Testis (tissue), 3 donors: ENCODE measurements around the gene LRIT3. TPM values are rescaled to one million over a fixed set of nuclear protein-coding genes. Genes with fewer than 3 reads are reported as not detected.

Experiments
- DNase-seq: peaks from one replicate; pipeline ENCODE4 v3.0.0-alpha.2; 2019
- H3K27ac ChIP-seq, 2 donors: fragments of 200-600 bp; sonication (generic); one replicate each; pipeline ENCODE4 v1.5.1; 2019
- H3K27me3 ChIP-seq: fragments of 200-600 bp; sonication (generic); one replicate; pipeline ENCODE4 v1.5.1; 2019
- H3K36me3 ChIP-seq: fragments of 200-600 bp; sonication (generic); one replicate; pipeline ENCODE4 v1.5.1; 2017; ENCODE audit warnings: low read depth; ENCODE audit errors: missing control alignments
- H3K4me1 ChIP-seq: fragments of 200-600 bp; sonication (generic); one replicate; pipeline ENCODE4 v1.5.1; 2019
- H3K4me3 ChIP-seq, 2 donors: fragments of 200-600 bp; sonication (generic); one replicate each; pipeline ENCODE4 v1.5.1; 2017 to 2019
- H3K9me3 ChIP-seq: fragments of 200-600 bp; sonication (generic); one replicate; pipeline ENCODE4 v1.5.1; 2017
- POLR2A ChIP-seq: fragments of 450-650 bp; IDR thresholded peaks from one replicate; pipeline ENCODE4 v1.6.1; 2017; ENCODE audit warnings: antibody characterized with exemption, mild to moderate bottlenecking, moderate library complexity
- WGBS, 2 donors: methylation state at CpG; one replicate each; pipeline ENCODE4 v1.1.5; 2018; 5-methylcytosine and 5-hydroxymethylcytosine counted together
- intact Hi-C: fragments of 100-400 bp; cut with DNase I; formaldehyde crosslinking; loops from one replicate; pipeline ENCODE4 v1.15.1; 2023; ENCODE audit warnings: low total_unique reads
- polyA plus RNA-seq: library from polyadenylated mRNA; stranded (reverse); fragments of 350-450 nt; fragmentation: Illumina TruSeq; extraction: RNeasy Lipid Tissue Mini Kit (QIAGEN cat#74804); gene quantifications from one replicate; pipeline ENCODE4 v1.2.3, GENCODE V29; 2014; ENCODE audit warnings: low read depth, low replicate concordance; ENCODE audit not compliant: insufficient read depth
- total RNA-seq, 2 donors: library from RNA; depleted of rRNA; stranded (reverse); fragments of >200 nt; gene quantifications; one replicate each; pipeline ENCODE4 v1.2.3, GENCODE V29; 2016
- TF ChIP-seq, protein P1 (sequence below), 3 experiments: fragments of 450-650 bp in 2 of 3; fragments of 200-600 bp in 1 of 3; sonication (generic) in 1 of 3; IDR thresholded peaks; one replicate each; pipeline ENCODE4 v1.5.1; 2016 to 2019; ENCODE audit warnings: antibody characterized with exemption in 3 of 3, mild to moderate bottlenecking in 2 of 3, moderate library complexity in 1 of 3

LRIT3 gene
- total and polyA plus RNA-seq, 3 donors from 2014 or later, result 0.37 to 1.2 (median 0.73) TPM

- H3K4me3 ChIP-seq, result no peak overlapping the region
- no peaks in the 10 kb centered on the region for H3K36me3 ChIP-seq
- H3K9me3 ChIP-seq, result no peaks in the 10 kb centered on the region
- H3K27ac ChIP-seq, result no peak overlapping the region
- no peaks in the 10 kb centered on the region for H3K4me1 ChIP-seq
- DNase-seq, result peak; percentile 40
- no peaks in the 10 kb centered on the region for H3K27me3 ChIP-seq
- intact Hi-C loops, result no loop called here
- 43 to 53% methylated on average over 4 of the region's 4 CpGs for WGBS, 2 donors
- TF ChIP-seq POLR2A, result no peak
- TF ChIP-seq, protein P1, sequence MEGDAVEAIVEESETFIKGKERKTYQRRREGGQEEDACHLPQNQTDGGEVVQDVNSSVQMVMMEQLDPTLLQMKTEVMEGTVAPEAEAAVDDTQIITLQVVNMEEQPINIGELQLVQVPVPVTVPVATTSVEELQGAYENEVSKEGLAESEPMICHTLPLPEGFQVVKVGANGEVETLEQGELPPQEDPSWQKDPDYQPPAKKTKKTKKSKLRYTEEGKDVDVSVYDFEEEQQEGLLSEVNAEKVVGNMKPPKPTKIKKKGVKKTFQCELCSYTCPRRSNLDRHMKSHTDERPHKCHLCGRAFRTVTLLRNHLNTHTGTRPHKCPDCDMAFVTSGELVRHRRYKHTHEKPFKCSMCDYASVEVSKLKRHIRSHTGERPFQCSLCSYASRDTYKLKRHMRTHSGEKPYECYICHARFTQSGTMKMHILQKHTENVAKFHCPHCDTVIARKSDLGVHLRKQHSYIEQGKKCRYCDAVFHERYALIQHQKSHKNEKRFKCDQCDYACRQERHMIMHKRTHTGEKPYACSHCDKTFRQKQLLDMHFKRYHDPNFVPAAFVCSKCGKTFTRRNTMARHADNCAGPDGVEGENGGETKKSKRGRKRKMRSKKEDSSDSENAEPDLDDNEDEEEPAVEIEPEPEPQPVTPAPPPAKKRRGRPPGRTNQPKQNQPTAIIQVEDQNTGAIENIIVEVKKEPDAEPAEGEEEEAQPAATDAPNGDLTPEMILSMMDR (IDR thresholded peaks at IDR 0.05), result peak in 2 of 3 experiments; percentile 14 to 17
These were observed 43.9 kb upstream of the LRIT3 start for GRCh38 chr4:109803924-109804571.

DNA sequence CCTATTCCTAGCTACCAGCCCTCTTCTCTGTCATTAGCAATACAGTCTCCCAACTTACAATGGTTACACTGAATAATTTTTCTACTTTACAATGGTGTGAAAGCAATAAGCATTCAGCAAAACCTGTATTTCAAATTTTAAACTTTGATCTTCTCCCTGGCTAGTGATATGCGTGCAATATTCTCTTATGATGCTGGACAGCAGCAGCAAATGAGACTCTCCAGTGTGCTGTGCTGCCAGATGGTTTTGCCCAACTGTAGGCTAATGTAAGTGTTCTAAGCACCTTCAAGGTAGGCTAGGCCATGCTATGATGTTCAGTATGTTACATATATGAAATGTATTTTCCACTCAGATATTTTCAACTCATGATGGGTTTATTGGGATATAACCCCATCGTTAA lies 38.3 kb upstream of the LRIT3 start:
- TF ChIP-seq, protein P1 (IDR thresholded peaks at IDR 0.05), result no peak
- TF ChIP-seq POLR2A, result no peak
- WGBS, 2 donors, result 82 to 95% methylated on average over 2 of the region's 2 CpGs
- intact Hi-C loops, result loop anchor here (10.0 kb wide), 1 partner anchor 115 kb away; no protein-coding TSS in a partner anchor
- H3K9me3 ChIP-seq, result no peaks in the 10 kb centered on the region
- no peak for DNase-seq
- H3K4me3 ChIP-seq, result no peak overlapping the region
- no peak overlapping the region for H3K27ac ChIP-seq
- H3K36me3 ChIP-seq, result no peaks in the 10 kb centered on the region
- H3K27me3 ChIP-seq, result no peaks in the 10 kb centered on the region
- H3K4me1 ChIP-seq, result no peaks in the 10 kb centered on the region

- H3K27ac ChIP-seq, result no peak overlapping the region
- no peaks in the 10 kb centered on the region for H3K4me1 ChIP-seq
- no peak overlapping the region for H3K4me3 ChIP-seq
- intact Hi-C loops, result loop anchor here (10.0 kb wide), 1 partner anchor 116 kb away; no protein-coding TSS in a partner anchor
- no peak for DNase-seq
- TF ChIP-seq, protein P1 (IDR thresholded peaks at IDR 0.05), result no peak
- no peaks in the 10 kb centered on the region for H3K27me3 ChIP-seq
- no peaks in the 10 kb centered on the region for H3K36me3 ChIP-seq
- WGBS, 2 donors, result 71% methylated on average over 11 of the region's 11 CpGs
- no peaks in the 10 kb centered on the region for H3K9me3 ChIP-seq
These were observed 37.1 kb upstream of the LRIT3 start for GRCh38 chr4:109810552-109811387.

GRCh38 chr4:109811707-109812106 lies 36.2 kb upstream of the LRIT3 start:
- 66 to 68% methylated on average over 3 of the region's 3 CpGs for WGBS, 2 donors
- TF ChIP-seq POLR2A, result no peak
- TF ChIP-seq, protein P1 (IDR thresholded peaks at IDR 0.05), result no peak
- no peak overlapping the region for H3K4me3 ChIP-seq
- H3K27ac ChIP-seq, result no peak overlapping the region
- H3K4me1 ChIP-seq, result peaks cover 2% of the 10 kb centered on the region
- no peaks in the 10 kb centered on the region for H3K27me3 ChIP-seq
- intact Hi-C loops, result loop anchor here (10.0 kb wide), 1 partner anchor 117 kb away; no protein-coding TSS in a partner anchor
- DNase-seq, result no peak
- no peaks in the 10 kb centered on the region for H3K9me3 ChIP-seq
- H3K36me3 ChIP-seq, result no peaks in the 10 kb centered on the region
